ENCODE measurements around the gene GALNT14.

GRCh38 chr2:31066551-31066950, 71.7 kb downstream of the GALNT14 start:
- TF ChIP-seq CTCF (IDR thresholded peaks at IDR 0.05; ENCODE audit: control extremely low read depth in 1 of 3, insufficient read depth in 1 of 3, low read depth in 1 of 3, low read length in 3 of 3) (no peak), USF2 (IDR thresholded peaks at IDR 0.05; ENCODE audit: low read length) (no peak), EP300 (IDR thresholded peaks at IDR 0.05; ENCODE audit: borderline replicate concordance in 1 of 2, low read depth in 2 of 2, low read length in 2 of 2) (no peak), JUN (IDR thresholded peaks at IDR 0.05; ENCODE audit: low read depth, low read length) (no peak), TAF1 (IDR thresholded peaks at IDR 0.05; ENCODE audit: low read depth, low read length) (no peak)

Data from H1 (cell line).